NCI-H2227 treated with DMSO at 0.1 percent for 48 hours (cell line): ENCODE measurements around the gene BPI.
"Not testable (repeated sequence)": the region's sequence is repeated elsewhere in the genome, so short reads cannot be mapped to it uniquely, and the experiment has no call there.

Source experiments
- DNase-seq: peaks from one replicate; lab custom pipeline; 2025; lab: John Stamatoyannopoulos, UW

The BPI gene

DNA sequence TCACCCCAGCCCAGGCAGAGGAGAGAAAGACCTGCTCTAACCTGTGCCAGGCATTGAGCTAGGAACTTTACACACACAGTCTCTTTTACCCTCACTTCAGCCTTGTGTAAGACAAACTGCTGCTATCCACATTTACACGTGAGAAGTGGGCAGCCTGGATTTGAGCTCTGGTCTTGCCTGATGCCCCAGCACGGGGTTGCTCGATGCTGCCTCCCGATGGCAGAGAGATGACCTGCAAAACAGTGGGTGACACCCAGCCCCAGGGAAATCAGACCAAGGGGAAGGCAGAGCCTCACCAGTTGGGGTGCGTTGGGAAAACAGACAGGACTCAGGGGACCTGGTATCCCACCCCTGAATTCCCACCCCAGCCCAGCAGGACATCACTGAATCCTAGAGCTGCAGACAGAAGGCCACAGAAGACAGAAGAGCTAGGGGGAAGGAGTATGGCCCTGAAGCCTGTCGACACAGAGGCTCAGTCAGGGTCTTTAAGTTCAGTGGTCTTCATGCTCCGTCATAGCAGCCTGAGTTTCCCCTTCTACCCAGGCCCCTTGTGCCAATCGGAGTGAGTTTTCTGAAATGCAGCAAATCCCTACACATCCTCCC is 990 bp downstream of the BPI start:
- DNase-seq, result no peak

DNA sequence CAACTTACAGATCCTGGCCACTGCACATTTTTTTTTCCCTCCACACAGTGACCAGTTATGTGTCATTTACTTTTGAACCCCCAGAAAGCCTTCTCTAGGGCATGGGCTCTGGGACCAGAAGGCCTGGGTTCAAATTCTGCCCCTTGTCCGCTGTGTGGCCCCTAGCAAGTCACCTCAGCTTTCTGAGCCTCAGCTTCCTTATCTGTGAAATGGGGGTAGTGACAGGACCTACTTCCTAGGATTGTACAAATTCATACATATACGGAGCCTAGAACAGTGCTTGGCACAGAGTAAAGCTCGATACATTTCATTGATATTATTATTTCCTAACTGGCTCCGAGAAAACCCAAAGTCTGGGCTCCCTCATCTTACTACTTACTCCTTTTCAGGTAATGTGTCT is 1.6 kb downstream of the BPI start:
- DNase-seq, result no peak

DNA sequence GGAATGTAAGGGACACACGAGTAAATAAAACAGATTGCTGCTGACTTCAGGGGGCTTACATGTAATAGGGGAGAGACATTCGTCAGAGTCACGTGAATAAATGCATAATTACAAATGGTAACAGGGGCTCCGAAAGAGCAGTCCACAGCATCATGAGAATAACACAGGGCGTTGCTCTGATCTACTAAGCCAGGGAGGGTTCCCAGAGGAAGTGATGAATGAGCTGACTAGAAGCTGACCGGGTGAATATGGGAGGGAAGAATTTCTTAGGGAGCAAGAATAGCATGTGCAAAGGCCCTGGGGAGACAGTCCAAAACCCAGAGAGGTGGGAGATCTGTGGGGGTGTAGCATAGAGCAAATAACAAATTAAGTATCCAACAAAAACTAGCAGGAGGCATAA is 2.4 kb downstream of the BPI start:
- no peak for DNase-seq

DNA sequence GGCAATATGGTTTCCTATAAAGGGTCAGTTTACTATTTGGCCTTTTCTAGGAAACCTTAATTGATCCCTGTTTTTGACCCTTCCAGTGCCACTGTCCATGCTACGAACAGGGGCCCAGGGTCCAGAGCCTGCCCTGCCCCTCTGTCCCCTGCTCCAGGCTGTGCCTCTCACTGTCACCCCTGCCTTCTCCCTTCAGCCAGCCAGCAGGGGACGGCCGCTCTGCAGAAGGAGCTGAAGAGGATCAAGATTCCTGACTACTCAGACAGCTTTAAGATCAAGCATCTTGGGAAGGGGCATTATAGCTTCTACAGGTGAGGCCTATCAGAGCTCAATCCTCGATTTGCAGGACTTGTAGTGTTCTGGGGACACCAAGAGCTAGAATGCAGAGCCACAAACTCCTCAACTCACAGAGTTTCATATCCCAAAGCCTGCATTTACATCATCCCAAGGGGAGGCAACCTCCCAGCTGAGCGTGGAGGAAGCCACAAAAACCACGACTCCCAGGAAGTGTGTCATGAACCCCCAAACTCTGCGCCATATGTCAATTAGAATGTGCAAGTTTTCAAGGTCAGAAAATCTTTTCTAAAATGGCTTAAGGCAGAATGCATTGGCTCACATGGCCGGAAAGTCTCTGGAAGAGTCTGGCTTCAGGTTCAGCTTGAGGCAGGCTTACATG is 3.6 kb downstream of the BPI start:
- no peak for DNase-seq

GRCh38 chr20:38308047-38308438 is 4.1 kb downstream of the BPI start:
- DNase-seq, result no peak

DNA sequence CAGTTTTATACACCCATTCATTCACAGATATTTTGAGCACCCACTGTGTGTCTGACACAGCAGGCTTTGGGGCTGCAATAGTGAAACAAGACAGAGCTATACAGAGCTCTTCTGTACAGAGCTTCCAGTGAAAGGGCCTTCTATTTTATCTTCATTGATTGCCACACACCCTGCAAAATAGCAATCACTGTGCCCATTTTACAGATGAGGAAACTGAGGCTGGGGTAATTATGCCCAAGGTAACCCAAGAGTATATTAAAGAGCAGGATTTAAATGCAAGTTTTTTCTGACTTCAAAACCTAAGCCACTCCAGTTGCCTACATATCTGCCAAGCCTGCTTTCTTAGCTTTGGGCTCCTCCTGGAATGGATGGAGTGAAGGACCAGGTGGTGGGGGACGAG is 4.5 kb downstream of the BPI start:
- DNase-seq, result no peak

GRCh38 chr20:38311091-38311490 is 7.1 kb downstream of the BPI start:
- no peak for DNase-seq

GRCh38 chr20:38311491-38311890 is 7.5 kb downstream of the BPI start:
- DNase-seq, result no peak

GRCh38 chr20:38313676-38314075 is 9.7 kb downstream of the BPI start:
- DNase-seq, result no peak

GRCh38 chr20:38314350-38314749 is 10.4 kb downstream of the BPI start:
- not testable (repeated sequence) for DNase-seq

GRCh38 chr20:38315290-38315966 is 11.5 kb downstream of the BPI start:
- peak; percentile 6 for DNase-seq

- DNase-seq, result no peak
Observed at GRCh38 chr20:38316341-38316740, 12.4 kb downstream of the BPI start.

GRCh38 chr20:38317422-38317821 is 13.5 kb downstream of the BPI start:
- no peak for DNase-seq

DNA sequence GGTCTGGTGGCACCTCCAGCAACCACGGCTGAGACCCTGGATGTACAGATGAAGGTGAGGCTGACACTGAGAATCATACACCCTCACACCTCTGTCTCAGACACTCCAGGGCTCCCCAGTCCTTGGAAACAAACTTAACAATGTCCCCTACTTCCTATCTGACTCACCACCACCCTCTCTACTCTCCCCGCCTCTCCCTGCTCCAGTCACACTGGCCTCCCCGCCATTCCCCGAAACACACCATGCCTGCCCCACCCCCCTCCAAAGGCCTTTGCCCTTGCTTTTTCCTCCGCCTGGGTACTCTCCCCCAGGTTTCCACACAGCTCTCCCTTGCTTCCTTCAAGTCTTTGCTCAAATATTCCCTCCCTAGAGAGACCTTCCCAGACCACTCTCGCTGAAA is 16.3 kb downstream of the BPI start:
- no peak for DNase-seq

- peak; percentile 56 for DNase-seq
Observed at GRCh38 chr20:38321959-38322598, 18.1 kb downstream of the BPI start.

- no peak for DNase-seq
Observed at GRCh38 chr20:38324159-38324558, 20.2 kb downstream of the BPI start.

DNA sequence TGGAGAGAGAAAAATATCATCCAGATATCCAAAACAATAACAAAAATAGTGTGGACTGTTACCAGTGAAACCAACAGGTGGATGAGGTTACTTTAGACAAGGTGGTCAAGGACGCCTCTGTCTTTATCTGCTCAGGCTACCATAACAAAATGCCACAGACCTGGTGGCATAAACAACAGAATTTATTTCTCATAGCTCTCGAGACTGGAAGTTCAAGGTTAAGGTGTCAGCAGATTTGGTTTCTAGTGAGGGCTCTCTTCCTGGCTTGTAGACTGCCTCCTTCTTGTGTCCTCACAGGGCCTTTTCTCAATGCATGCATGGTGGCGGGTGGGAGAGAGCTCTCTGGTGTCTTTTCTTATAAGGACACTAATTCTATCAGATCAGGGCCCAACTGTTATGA is 21.2 kb downstream of the BPI start:
- no peak for DNase-seq

GRCh38 chr20:38325905-38326304 is 21.9 kb downstream of the BPI start:
- DNase-seq, result no peak

DNA sequence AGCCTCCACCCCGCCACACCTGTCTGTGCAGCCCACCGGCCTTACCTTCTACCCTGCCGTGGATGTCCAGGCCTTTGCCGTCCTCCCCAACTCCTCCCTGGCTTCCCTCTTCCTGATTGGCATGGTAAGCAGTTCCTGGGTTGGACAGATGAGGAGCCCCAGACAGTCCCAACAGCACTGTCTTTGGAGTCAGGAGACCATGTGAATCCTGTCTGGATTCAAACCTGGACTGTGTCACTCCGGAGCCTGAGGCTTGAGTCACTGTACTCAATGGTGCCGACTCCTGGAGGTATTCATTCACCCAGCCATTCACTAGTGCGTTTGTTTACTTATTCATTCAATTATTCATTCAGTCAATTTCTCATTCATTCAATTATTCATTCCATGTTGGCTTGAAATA is 22.4 kb downstream of the BPI start:
- DNase-seq, result no peak

DNA sequence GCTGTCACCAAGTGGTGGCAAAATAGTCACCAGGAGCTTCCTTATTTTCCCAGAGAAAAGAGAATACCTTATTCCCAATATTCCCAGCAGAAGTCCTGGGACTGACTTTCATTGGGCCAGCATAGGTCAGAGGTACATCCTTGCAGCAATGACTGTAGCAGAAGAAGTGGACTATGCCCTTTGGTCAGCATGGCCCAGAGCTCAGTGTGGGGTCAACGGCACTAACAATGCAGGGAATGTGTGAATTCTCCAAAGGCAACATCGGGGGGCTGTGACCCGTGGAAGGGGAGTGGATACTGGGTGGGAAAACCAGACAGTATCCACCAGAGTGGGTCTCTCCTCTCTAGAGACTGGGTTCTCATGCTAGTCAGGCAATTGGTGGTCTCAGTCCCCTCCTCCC is 26.7 kb downstream of the BPI start:
- no peak for DNase-seq

GRCh38 chr20:38331245-38331644 is 27.3 kb downstream of the BPI start:
- DNase-seq, result no peak

- no peak for DNase-seq
Observed at GRCh38 chr20:38331814-38332213, 27.9 kb downstream of the BPI start.

GRCh38 chr20:38334016-38334415 is 30.1 kb downstream of the BPI start:
- DNase-seq, result no peak
